Measurements from ENCODE around the gene AMIGO3.

AMIGO3 gene

GRCh38 chr3:49673715-49674496 is 45.6 kb downstream of the AMIGO3 start, which contains the start of gene APEH:
Gene APEH, plus strand, starts transcription at chr3:49674351. Its CDS starts 51 bp downstream, at chr3:49674402.
- H3K4me3 ChIP-seq (ENCODE audit: low read depth, low read length), result peak within 1 kb of the TSS; percentile 78
- DNase-seq (ENCODE audit: low read depth), result peak; percentile 91

DNA sequence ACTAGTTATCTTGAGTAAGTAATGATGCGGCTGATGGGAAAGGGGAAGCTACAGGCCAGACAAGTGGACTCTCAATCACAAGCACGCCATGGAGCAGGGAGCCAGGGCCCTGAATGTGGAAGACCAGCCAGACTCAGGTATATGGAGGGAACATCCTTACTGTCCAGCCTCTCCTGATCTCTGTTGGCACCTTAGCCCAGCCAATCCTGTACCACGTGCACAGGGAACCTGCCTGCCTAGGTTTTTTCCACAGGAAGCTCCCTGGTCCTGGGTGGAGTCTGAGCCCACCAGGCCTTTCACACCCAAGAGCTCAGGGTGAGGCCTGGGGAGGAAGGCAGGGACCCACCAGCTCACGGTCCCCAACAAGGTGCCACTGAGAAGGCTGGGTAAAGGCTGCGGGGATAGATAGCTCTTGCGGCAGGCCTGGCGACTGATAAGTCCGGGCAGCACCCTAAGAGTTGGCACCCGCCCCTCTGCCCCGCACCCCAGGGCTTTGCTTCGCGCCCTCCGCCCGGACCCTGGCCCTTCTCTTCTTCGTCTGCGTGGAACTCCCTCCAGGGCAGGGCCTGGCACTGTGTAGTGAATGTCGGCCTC is 46.3 kb downstream of the AMIGO3 start:
- DNase-seq (ENCODE audit: low read depth), result no peak
- peak overlapping the region; percentile 78 for H3K4me3 ChIP-seq (ENCODE audit: low read depth, low read length)

DNA sequence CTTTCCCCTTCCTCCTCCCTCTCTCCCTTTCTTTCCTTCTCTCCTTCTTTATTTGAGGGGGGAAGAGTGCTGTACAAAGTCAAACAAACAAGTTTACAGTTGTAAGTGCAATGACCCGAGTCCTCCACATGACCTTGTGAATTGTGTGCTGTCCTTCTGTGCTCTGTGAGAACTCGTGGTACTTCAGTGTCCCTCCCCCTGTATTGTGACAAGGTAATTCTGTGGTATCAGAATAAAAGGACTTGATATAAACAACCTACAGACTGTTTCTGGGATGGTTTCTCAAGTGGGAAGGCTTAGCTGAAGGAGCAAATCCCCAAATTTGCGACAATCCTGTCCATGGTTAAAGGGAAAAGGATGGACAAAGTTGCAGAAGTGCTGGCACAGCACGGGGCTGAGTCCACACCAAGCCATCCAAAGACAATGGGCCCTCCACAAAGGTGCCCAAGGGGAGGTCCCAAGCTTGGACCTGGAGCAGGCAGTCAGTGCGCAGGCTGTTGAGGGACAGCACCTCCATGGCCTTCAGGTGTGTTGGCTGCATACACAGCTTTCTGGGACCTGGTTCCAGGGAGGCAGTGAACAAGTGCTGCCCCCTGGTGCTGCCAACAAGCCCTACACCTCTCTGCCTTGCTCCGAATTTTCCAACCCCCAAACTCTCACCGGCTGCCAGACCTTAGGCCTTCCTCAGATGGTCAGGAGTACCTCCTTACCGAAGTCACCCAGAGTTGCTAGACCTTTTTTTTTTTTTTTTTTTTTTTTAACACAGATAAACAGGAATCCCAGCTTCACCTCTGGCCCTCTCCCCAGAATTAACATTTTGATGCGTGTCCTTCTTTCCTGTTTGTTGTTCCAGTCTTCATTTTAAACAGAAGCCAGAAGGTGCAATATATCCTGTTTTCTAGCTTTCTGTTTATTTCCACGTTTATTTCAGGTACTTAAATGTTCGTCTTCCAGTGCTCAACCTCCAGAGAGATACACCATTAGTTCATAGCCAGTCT is 47.9 kb downstream of the AMIGO3 start:
- H3K4me3 ChIP-seq (ENCODE audit: low read depth, low read length), result no peak overlapping the region
- DNase-seq (ENCODE audit: low read depth), result no peak

DNA sequence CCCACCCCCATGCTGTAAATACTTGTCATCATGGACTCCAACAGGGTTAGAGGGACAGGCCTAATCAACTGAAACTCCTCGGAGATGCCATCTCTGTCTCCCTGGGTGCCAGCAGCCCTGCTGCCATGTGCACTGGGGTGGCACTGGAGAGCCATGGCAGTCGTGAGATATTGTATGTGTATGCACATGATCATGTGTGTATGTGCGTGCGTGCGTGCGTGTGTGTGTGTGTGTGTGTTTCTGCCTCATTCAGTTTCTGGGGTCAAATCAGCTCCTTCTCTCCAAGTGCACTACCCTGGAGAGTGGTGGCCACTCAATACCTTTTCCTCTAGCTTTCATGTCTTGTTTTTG is 48.6 kb downstream of the AMIGO3 start:
- H3K4me3 ChIP-seq (ENCODE audit: low read depth, low read length), result no peak overlapping the region
- no peak for DNase-seq (ENCODE audit: low read depth)

DNA sequence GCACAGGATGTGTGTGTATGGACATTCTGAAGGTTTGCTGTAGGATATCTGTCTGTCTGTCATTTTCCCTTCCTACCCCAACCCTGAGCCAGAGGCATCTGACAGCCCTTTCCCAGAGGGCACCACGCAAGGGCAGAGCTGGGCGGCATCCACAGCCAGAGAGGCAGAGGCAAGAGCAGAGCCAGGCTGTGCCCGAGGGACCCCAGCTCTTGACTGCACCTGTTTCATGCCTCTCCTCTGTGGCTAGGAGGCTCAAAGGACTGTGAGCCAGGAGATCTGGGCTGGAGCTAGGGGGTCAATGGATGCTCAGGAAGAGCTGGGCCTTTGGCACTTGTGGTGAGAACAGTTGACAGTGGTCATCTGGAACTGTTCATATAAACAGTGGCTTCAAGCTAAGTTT is 50.1 kb downstream of the AMIGO3 start:
- no peak for DNase-seq (ENCODE audit: low read depth)
- H3K4me3 ChIP-seq (ENCODE audit: low read depth, low read length), result no peak overlapping the region

GRCh38 chr3:49668861-49669260 is 50.6 kb downstream of the AMIGO3 start:
- H3K4me3 ChIP-seq (ENCODE audit: low read depth, low read length), result no peak overlapping the region
- no peak for DNase-seq (ENCODE audit: low read depth)

DNA sequence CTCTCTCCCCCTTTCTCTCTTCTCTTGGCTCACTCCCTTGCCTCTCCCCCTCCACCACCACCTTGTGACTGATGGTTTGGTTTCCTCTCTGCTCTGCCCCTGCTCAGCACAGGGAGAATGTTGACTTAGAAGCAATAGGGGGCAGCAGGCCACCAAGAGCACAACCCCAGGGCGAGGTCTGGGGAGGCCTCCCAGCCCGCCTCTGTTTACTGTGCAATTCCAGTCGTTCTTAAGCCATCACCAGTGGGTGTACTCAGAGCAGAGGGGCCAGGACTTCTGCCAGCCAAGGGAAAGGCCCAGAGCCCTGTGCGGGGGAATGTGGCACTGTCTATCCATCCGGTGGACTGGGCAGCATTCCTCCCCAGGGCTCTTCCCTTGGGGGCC is 51.1 kb downstream of the AMIGO3 start:
- no peak overlapping the region for H3K4me3 ChIP-seq (ENCODE audit: low read depth, low read length)
- DNase-seq (ENCODE audit: low read depth), result no peak

- DNase-seq (ENCODE audit: low read depth), result no peak
- H3K4me3 ChIP-seq (ENCODE audit: low read depth, low read length), result no peak overlapping the region
These were observed 51.6 kb downstream of the AMIGO3 start for GRCh38 chr3:49667701-49668413.

Data from skeletal muscle cell (primary cell).